NCI-H128 (cell line): ENCODE data around the gene SLIT1.

Experiments used
- DNase-seq: peaks from one replicate; lab custom pipeline; 2025; ENCODE audit not compliant: unreplicated experiment; lab: John Stamatoyannopoulos, UW

The SLIT1 gene

GRCh38 chr10:97065686-97066660, 119.8 kb downstream of the SLIT1 start:
- DNase-seq: no peak

GRCh38 chr10:97065128-97065527, 120.6 kb downstream of the SLIT1 start:
- DNase-seq: no peak

DNA sequence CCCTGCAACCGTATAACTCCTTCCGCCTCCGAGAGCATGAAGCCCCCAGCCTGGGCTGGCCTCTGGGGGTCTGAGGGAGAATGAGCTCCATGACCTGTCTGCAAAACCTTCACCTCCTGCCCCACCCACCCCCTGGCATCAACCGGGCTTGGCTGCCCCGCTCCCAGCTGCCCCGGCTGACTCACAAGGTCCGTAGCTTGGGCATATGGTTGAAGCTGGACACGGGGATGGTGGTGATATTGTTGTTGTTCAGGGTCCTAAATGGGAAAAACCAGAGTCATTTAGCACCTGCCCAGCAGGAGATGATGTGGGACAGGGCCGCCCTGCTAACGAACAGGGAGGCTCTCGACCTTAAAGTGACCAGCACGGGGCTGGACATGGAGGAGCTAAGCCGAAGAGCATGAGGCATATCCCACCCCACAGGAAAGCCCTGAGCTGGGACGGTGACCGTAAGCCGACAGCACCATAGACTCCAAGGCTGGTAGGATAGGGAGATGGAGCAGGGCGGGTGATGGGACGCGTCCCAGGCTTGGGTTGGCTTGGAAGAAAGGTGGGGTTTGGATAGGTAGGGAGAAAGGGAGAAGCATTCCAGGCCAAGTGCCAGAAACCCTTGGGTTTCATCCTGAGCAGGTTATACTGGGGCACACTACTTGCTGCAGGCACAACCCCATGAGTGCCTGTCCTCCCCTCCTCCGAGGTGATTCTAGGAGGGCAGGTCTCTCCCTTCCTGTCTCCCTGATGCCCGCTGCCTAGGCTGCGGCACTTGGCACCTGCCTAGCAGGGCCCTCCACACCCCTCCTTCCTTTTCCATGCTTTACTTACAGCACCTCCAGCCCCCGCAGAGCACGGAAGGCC, 121.5 kb downstream of the SLIT1 start:
- no peak for DNase-seq

GRCh38 chr10:97063271-97063982, 122.3 kb downstream of the SLIT1 start:
- no peak for DNase-seq

GRCh38 chr10:97062456-97062855, 123.3 kb downstream of the SLIT1 start:
- DNase-seq: no peak

GRCh38 chr10:97062046-97062445, 123.7 kb downstream of the SLIT1 start:
- no peak for DNase-seq

- no peak for DNase-seq
Measured at GRCh38 chr10:97061423-97061822, 124.3 kb downstream of the SLIT1 start.

DNA sequence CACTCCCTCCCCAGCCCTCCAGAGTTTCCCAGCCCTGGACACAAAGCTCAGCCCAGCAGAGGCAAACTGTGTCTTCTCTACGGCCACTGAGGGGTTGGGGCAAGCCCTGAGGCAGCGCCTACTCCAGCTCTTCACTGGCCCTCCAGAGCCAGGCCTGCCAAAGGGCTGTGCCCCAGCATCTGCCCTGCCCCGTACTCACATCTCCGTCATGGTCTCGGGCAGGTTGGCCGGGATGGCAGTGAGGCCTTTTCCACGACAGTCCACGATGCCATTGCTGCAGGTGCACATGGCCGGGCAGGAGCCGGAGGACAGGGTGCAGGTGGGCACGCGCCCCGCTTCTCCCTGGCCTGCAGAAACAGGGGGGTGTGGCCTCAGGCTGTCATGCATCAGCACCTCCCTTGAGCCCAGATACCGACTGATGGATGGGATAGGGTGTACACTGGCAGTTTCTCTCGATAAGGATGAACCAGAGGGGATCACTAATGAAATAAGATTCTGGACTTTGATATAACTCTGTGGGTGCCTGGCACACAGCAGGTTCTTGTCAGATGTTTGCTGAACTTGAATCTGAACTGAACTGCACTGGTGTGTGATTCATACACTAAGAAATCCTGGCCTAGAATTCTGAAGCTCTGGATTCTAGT, 125.2 kb downstream of the SLIT1 start:
- DNase-seq: no peak

DNA sequence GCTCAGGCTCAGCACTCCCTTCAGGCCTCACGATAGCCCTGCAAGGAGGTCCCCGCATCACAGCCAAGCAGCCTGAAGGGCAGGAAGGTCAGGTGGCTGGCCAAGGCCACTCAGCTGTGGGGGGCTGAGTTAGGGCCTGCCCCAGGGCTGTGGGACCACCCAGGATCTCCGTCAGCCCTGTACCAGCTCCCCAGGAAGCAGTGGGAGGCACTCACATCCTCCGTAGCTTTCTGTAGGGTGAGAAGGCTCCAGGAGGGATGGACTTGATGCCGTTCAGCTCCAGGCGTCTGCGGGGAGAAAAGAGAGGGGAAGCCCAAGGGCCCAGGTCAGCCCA, 125.9 kb downstream of the SLIT1 start:
- no peak for DNase-seq

- DNase-seq: no peak
Measured at GRCh38 chr10:97059006-97059871, 126.5 kb downstream of the SLIT1 start.

- no peak for DNase-seq
Measured at GRCh38 chr10:97058521-97058920, 127.2 kb downstream of the SLIT1 start.

DNA sequence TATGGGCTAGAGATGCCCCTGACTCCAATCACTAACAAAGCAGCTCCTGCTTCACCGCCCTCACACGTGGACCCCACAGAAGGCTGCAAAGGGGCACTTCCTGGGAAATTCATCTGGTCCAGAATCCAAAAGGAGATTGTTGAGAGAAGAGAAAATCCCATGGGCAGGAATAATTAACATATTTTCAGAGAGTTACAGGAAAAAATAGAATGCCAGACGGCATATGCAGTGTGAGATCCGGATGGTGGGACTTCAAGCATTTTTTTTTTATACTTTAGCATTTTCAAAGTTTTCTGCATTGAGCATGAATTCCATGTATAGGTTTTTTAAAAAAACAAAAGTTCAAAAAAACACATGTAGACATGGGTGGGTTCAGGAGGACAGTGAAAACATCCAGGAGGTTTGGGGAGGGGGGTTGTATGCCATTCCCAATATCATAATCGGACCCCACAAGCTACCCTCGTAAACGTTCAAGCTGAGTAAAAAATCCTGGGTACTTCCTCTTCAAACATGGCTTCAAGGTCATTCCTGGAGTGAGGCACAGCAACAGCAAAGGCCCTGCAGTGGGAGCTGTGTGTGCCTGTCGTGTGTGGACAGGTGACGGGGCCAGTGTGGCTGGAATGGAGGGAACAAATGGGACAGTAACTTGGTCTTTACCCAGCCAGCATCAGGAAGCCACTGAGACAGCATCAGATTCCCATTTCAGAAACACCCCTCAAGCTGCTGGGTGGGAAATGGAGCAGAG, 128.1 kb downstream of the SLIT1 start:
- DNase-seq: no peak

GRCh38 chr10:97056003-97056630, 129.6 kb downstream of the SLIT1 start:
- DNase-seq: no peak

DNA sequence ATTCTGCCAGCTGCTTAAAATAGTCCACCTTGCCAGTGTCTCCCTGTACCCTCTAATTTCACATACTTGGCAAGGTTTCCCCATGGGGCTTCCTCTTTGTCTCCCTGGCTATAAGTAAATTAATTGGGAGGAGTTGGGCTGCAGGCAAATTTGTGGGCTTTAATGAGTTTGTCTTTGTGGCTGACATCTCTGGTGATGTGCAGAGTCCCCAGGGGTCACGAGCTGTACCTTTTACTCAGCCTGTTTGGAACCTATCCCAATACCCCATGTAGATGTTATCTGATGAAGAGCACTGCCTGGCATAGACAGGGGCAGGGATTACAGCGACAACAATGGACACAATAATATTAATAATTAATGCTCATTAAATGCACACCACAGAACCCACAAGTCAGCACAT, 132.5 kb downstream of the SLIT1 start:
- no peak for DNase-seq

- DNase-seq: no peak
Measured at GRCh38 chr10:97050956-97051496, 134.7 kb downstream of the SLIT1 start.

DNA sequence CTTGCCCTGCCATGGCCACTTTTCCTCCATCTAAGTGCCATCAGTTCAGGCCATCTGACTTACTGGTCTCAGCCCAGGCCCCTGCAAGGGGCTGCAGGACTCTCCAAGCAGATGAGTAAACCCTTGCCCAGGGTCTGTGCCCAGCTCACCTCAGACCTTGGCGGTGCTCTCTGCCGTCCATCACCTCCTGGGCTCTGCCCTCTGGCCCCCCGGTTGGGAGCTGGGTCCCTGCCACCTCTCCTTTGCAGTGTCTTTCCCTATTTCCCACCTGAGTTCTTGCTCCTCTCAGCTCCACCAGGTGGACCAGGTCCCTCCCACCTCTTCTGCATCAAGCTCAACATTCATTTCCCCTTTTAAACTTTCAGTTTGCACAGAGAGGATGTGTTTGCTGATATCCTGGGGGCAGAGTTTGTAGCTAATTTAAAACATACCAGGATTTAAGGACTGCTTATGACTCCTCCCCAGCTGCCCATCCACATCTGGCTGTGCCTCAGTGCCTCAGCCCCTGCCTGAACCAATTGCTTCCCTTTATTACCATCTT, 135.5 kb downstream of the SLIT1 start:
- DNase-seq: no peak

GRCh38 chr10:97049670-97050069, 136.1 kb downstream of the SLIT1 start:
- no peak for DNase-seq
